ENCODE data around the gene IL19. TPM values are rescaled to one million over a fixed set of nuclear protein-coding genes. Genes with fewer than 3 reads are reported as not detected.

Gene IL19
- total and polyA plus RNA-seq, 2 experiments from 2014 or later, result 0.37 TPM; not detected in 1

DNA sequence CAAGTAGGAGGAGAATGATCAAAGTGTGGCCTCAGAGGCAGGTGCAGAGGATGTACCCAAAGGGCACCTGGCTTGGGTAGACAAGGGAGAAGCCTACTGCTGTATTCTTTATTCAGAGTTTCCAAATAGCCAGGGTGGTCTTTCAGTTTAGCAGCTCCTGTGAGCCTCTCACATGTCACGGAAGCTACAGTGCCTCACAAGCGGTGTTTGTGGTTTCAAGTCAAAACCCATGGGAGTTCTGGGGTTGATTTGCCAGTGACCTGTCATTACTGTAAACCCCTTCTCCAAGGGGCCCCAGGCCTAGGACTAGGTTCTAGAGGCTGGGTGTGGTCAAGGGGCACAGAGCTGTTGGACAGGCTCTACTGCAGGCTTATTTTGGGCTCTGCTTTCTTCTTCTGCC is 11.9 kb downstream of the IL19 start:
- H3K4me2 ChIP-seq, result no peak overlapping the region
- H3K36me3 ChIP-seq (replicated peaks; ENCODE audit: insufficient read depth, low read depth), result no peaks in the 10 kb centered on the region
- H3K27me3 ChIP-seq, result no peaks in the 10 kb centered on the region
- H3K4me3 ChIP-seq, result no peak overlapping the region
- no peak overlapping the region for H3K27ac ChIP-seq
- no peaks in the 10 kb centered on the region for H4K20me1 ChIP-seq (ENCODE audit: insufficient read depth, poor library complexity, severe bottlenecking)
- no peaks in the 10 kb centered on the region for H3K4me1 ChIP-seq (ENCODE audit: insufficient read depth)
- TF ChIP-seq, protein P1, sequence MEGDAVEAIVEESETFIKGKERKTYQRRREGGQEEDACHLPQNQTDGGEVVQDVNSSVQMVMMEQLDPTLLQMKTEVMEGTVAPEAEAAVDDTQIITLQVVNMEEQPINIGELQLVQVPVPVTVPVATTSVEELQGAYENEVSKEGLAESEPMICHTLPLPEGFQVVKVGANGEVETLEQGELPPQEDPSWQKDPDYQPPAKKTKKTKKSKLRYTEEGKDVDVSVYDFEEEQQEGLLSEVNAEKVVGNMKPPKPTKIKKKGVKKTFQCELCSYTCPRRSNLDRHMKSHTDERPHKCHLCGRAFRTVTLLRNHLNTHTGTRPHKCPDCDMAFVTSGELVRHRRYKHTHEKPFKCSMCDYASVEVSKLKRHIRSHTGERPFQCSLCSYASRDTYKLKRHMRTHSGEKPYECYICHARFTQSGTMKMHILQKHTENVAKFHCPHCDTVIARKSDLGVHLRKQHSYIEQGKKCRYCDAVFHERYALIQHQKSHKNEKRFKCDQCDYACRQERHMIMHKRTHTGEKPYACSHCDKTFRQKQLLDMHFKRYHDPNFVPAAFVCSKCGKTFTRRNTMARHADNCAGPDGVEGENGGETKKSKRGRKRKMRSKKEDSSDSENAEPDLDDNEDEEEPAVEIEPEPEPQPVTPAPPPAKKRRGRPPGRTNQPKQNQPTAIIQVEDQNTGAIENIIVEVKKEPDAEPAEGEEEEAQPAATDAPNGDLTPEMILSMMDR (IDR thresholded peaks at IDR 0.05; ENCODE audit: poor library complexity), result no peak
- TF ChIP-seq EZH2phosphoT487 (IDR thresholded peaks at IDR 0.05; ENCODE audit: low read depth, severe bottlenecking, unreplicated experiment), result no peak
- no peak for TF ChIP-seq EZH2 (IDR thresholded peaks at IDR 0.05; ENCODE audit: borderline replicate concordance)
- H3K9me3 ChIP-seq (ENCODE audit: low read depth), result no peaks in the 10 kb centered on the region
- WGBS (ENCODE audit: low lambda C conversion rate, missing lambda C conversion rate), result 87% methylated on average over 2 of the region's 2 CpGs
- no peak overlapping the region for H2AFZ ChIP-seq
- DNase-seq (ENCODE audit: low spot score), result no peak
- H3K9me2 ChIP-seq (replicated peaks; ENCODE audit: insufficient read depth), result no peaks in the 10 kb centered on the region
- H3K79me2 ChIP-seq, result no peaks in the 10 kb centered on the region

DNA sequence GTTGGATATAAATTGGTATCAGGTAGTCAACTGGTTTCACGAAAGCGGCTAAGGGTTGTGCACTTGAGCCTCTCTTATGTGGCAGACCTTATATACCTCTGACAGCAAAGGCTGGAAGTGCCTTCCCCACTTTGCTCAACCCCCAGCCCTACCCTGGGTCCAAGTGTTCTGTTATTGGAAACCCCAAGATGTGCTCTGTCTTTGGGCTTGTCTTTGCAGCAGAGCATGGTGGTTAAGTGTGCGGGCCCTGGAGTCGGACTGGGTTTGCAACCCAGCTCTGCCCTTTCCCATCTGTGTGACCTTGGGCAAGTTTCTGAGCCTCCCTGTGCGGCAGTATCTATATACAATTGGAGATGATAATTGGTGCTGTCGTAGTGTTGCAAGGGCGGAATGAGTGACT is 12.9 kb downstream of the IL19 start:
- no peaks in the 10 kb centered on the region for H3K9me2 ChIP-seq (replicated peaks; ENCODE audit: insufficient read depth)
- no peaks in the 10 kb centered on the region for H4K20me1 ChIP-seq (ENCODE audit: insufficient read depth, poor library complexity, severe bottlenecking)
- H3K79me2 ChIP-seq, result no peaks in the 10 kb centered on the region
- no peak overlapping the region for H3K4me3 ChIP-seq
- no peaks in the 10 kb centered on the region for H3K9me3 ChIP-seq (ENCODE audit: low read depth)
- H3K36me3 ChIP-seq (replicated peaks; ENCODE audit: insufficient read depth, low read depth), result no peaks in the 10 kb centered on the region
- no peak overlapping the region for H2AFZ ChIP-seq
- DNase-seq (ENCODE audit: low spot score), result no peak
- no peak overlapping the region for H3K4me2 ChIP-seq
- WGBS (ENCODE audit: low lambda C conversion rate, missing lambda C conversion rate), result 90% methylated on average over 7 of the region's 7 CpGs
- H3K27ac ChIP-seq, result no peak overlapping the region
- no peaks in the 10 kb centered on the region for H3K27me3 ChIP-seq
- no peaks in the 10 kb centered on the region for H3K4me1 ChIP-seq (ENCODE audit: insufficient read depth)
- no peak for TF ChIP-seq EZH2phosphoT487 (IDR thresholded peaks at IDR 0.05; ENCODE audit: low read depth, severe bottlenecking, unreplicated experiment)
- TF ChIP-seq, protein P1 (IDR thresholded peaks at IDR 0.05; ENCODE audit: poor library complexity), result no peak
- TF ChIP-seq EZH2 (IDR thresholded peaks at IDR 0.05; ENCODE audit: borderline replicate concordance), result no peak

DNA sequence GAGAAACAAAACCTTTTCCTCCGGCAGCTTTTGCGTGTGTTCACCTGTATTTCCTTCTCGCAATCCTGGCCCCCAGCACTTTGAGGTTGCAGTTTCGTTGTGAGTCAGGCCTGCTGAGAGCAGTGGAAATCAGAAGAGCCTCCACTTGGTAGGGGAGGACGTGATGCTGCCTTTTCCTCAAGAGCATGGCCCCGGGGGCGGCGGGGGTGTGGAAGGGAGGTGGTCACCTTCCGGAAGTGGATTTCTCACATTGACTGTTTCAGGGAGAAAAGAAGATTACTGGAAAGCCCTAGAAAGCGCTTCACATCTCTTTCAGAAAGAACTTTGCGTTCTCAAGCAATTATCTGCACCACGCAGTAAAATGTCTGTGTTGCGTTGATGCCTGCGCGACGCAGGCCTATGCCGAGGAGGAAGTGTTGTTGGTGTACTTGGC is 13.9 kb downstream of the IL19 start:
- H3K9me3 ChIP-seq (ENCODE audit: low read depth), result no peaks in the 10 kb centered on the region
- H3K27me3 ChIP-seq, result no peaks in the 10 kb centered on the region
- no peaks in the 10 kb centered on the region for H3K9me2 ChIP-seq (replicated peaks; ENCODE audit: insufficient read depth)
- WGBS (ENCODE audit: low lambda C conversion rate, missing lambda C conversion rate), result 88% methylated on average over 17 of the region's 17 CpGs
- H3K79me2 ChIP-seq, result no peaks in the 10 kb centered on the region
- H3K4me3 ChIP-seq, result no peak overlapping the region
- TF ChIP-seq EZH2 (IDR thresholded peaks at IDR 0.05; ENCODE audit: borderline replicate concordance), result no peak
- TF ChIP-seq, protein P1 (IDR thresholded peaks at IDR 0.05; ENCODE audit: poor library complexity), result no peak
- no peak for TF ChIP-seq EZH2phosphoT487 (IDR thresholded peaks at IDR 0.05; ENCODE audit: low read depth, severe bottlenecking, unreplicated experiment)
- no peak overlapping the region for H2AFZ ChIP-seq
- no peaks in the 10 kb centered on the region for H3K36me3 ChIP-seq (replicated peaks; ENCODE audit: insufficient read depth, low read depth)
- H3K27ac ChIP-seq, result no peak overlapping the region
- no peak overlapping the region for H3K4me2 ChIP-seq
- no peaks in the 10 kb centered on the region for H3K4me1 ChIP-seq (ENCODE audit: insufficient read depth)
- H4K20me1 ChIP-seq (ENCODE audit: insufficient read depth, poor library complexity, severe bottlenecking), result no peaks in the 10 kb centered on the region
- no peak for DNase-seq (ENCODE audit: low spot score)

Data from hepatocyte (in vitro differentiated cells).